Measurements from ENCODE around the gene MAPRE3. TPM values are rescaled to one million over a fixed set of nuclear protein-coding genes. Genes with fewer than 3 reads are reported as not detected.

Gene MAPRE3
- total and polyA plus RNA-seq, 4 donors = 21.2 to 200 (median 115) TPM

DNA sequence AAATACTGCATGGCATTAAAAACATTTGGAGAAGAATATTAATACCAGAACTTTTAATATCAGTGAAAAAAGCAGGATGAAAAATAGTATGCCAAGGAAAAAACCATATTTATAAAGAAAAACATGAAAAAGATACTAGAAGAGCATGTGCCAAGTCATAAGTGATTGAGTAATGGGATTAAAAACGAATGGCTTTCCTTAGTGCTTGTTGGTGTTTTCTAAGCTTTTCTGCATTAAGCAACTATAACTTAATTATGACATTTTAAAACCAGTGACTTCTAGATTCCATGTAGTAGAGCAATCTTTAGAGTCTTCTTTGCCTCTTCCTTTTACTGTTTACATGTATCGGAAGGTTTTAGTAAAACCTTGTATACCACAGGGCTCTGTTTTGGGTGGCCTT, 6.6 kb downstream of the MAPRE3 start:
- no peak for DNase-seq (ENCODE audit: low read depth in 4 of 6, low spot score in 6 of 6)
- H3K27me3 ChIP-seq (ENCODE audit: control insufficient read depth, insufficient read depth, low read length) = no peaks in the 10 kb centered on the region
- H3K9me3 ChIP-seq (ENCODE audit: control insufficient read depth, insufficient read depth, low read length) = no peaks in the 10 kb centered on the region
- WGBS (ENCODE audit: insufficient coverage) = 100% methylated on average over 1 of the region's 2 CpGs
- no peak overlapping the region for H3K27ac ChIP-seq (ENCODE audit: low read depth, low read length)
- H3K36me3 ChIP-seq (ENCODE audit: control insufficient read depth, insufficient read depth, low read length) = no peaks in the 10 kb centered on the region
- H3K4me3 ChIP-seq (ENCODE audit: low read depth, low read length) = no peak overlapping the region
- H3K4me1 ChIP-seq (ENCODE audit: control insufficient read depth, insufficient read depth, low read length) = peaks cover 12% of the 10 kb centered on the region

- 100% methylated on average over 1 of the region's 4 CpGs for WGBS (ENCODE audit: insufficient coverage)
- H3K4me1 ChIP-seq (ENCODE audit: control insufficient read depth, insufficient read depth, low read length) = peaks cover 7% of the 10 kb centered on the region
- H3K9me3 ChIP-seq (ENCODE audit: control insufficient read depth, insufficient read depth, low read length) = no peaks in the 10 kb centered on the region
- H3K27me3 ChIP-seq (ENCODE audit: control insufficient read depth, insufficient read depth, low read length) = no peaks in the 10 kb centered on the region
- no peak for DNase-seq (ENCODE audit: low read depth in 4 of 6, low spot score in 6 of 6)
- H3K36me3 ChIP-seq (ENCODE audit: control insufficient read depth, insufficient read depth, low read length) = no peaks in the 10 kb centered on the region
- no peak overlapping the region for H3K4me3 ChIP-seq (ENCODE audit: low read depth, low read length)
- H3K27ac ChIP-seq (ENCODE audit: low read depth, low read length) = no peak overlapping the region
These were observed 7.7 kb downstream of the MAPRE3 start for GRCh38 chr2:26978061-26978596.

GRCh38 chr2:26979741-26980140, 9.3 kb downstream of the MAPRE3 start:
- H3K4me3 ChIP-seq (ENCODE audit: low read depth, low read length) = no peak overlapping the region
- no peaks in the 10 kb centered on the region for H3K36me3 ChIP-seq (ENCODE audit: control insufficient read depth, insufficient read depth, low read length)
- no peaks in the 10 kb centered on the region for H3K27me3 ChIP-seq (ENCODE audit: control insufficient read depth, insufficient read depth, low read length)
- DNase-seq (ENCODE audit: low read depth in 4 of 6, low spot score in 6 of 6) = no peak
- H3K9me3 ChIP-seq (ENCODE audit: control insufficient read depth, insufficient read depth, low read length) = no peaks in the 10 kb centered on the region
- H3K27ac ChIP-seq (ENCODE audit: low read depth, low read length) = no peak overlapping the region
- WGBS (ENCODE audit: insufficient coverage) = 89% methylated on average over 2 of the region's 2 CpGs
- peaks cover 7% of the 10 kb centered on the region for H3K4me1 ChIP-seq (ENCODE audit: control insufficient read depth, insufficient read depth, low read length)

- Histone ChIP-seq H3K4me3 (ENCODE audit: low read depth, low read length) (no peak overlapping the region), H3K4me1 (ENCODE audit: control insufficient read depth, insufficient read depth, low read length) (peaks cover 7% of the 10 kb centered on the region), H3K36me3 (ENCODE audit: control insufficient read depth, insufficient read depth, low read length) (no peaks in the 10 kb centered on the region), H3K9me3 (ENCODE audit: control insufficient read depth, insufficient read depth, low read length) (no peaks in the 10 kb centered on the region), H3K27me3 (ENCODE audit: control insufficient read depth, insufficient read depth, low read length) (no peaks in the 10 kb centered on the region), H3K27ac (ENCODE audit: low read depth, low read length) (no peak overlapping the region)
- 65% methylated on average over 2 of the region's 2 CpGs for WGBS (ENCODE audit: insufficient coverage)
- DNase-seq (ENCODE audit: low read depth in 4 of 6, low spot score in 6 of 6) = no peak
These were observed 10.5 kb downstream of the MAPRE3 start for GRCh38 chr2:26980971-26981370.

DNA sequence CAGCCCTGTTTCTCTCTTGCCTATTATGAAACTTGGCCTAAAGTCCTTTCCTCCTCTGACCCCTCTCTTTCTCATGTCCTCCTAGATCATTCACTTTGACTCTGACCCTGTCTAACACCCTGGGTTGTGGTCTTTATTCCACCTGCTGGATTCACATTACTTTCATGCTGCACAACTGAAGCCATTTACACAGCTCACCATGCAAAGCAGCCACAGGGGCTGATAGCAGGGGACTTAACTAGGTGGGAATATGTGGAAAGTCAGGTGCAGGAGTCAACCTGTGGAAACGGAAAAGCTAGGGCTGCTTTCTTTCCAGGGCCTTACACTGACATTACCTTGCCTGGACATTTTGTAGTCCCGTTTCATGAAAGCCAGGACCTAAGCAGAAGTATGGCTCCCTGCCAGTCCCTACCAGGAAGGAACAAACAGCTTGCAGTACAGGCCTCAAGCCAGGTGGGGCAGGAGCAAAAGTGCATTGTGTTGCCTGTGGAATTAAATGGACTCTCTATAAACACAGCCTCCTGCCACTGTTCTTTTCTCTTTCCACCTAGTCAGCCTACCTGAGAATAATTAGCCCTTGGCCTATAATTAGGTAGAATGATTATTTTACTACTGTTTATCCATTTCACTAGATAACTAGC, 11.8 kb downstream of the MAPRE3 start:
- peak in 4 of 6 donors; percentile 6 to 63 (median 38) for DNase-seq (ENCODE audit: low read depth in 4 of 6, low spot score in 6 of 6)
- Histone ChIP-seq H3K36me3 (ENCODE audit: control insufficient read depth, insufficient read depth, low read length) (no peaks in the 10 kb centered on the region), H3K4me1 (ENCODE audit: control insufficient read depth, insufficient read depth, low read length) (peaks cover 7% of the 10 kb centered on the region), H3K27ac (ENCODE audit: low read depth, low read length) (no peak overlapping the region), H3K9me3 (ENCODE audit: control insufficient read depth, insufficient read depth, low read length) (no peaks in the 10 kb centered on the region), H3K27me3 (ENCODE audit: control insufficient read depth, insufficient read depth, low read length) (no peaks in the 10 kb centered on the region), H3K4me3 (ENCODE audit: low read depth, low read length) (no peak overlapping the region)
- 59% methylated on average over 2 of the region's 2 CpGs for WGBS (ENCODE audit: insufficient coverage)

- H3K9me3 ChIP-seq (ENCODE audit: control insufficient read depth, insufficient read depth, low read length) = no peaks in the 10 kb centered on the region
- peaks cover 7% of the 10 kb centered on the region for H3K4me1 ChIP-seq (ENCODE audit: control insufficient read depth, insufficient read depth, low read length)
- no peak overlapping the region for H3K4me3 ChIP-seq (ENCODE audit: low read depth, low read length)
- no peak overlapping the region for H3K27ac ChIP-seq (ENCODE audit: low read depth, low read length)
- no peak for DNase-seq (ENCODE audit: low read depth in 4 of 6, low spot score in 6 of 6)
- no peaks in the 10 kb centered on the region for H3K27me3 ChIP-seq (ENCODE audit: control insufficient read depth, insufficient read depth, low read length)
- no peaks in the 10 kb centered on the region for H3K36me3 ChIP-seq (ENCODE audit: control insufficient read depth, insufficient read depth, low read length)
- no CpG with 5 or more reads among the region's 3 CpGs for WGBS (ENCODE audit: insufficient coverage)
These were observed 13.3 kb downstream of the MAPRE3 start for GRCh38 chr2:26983746-26984145.

DNA sequence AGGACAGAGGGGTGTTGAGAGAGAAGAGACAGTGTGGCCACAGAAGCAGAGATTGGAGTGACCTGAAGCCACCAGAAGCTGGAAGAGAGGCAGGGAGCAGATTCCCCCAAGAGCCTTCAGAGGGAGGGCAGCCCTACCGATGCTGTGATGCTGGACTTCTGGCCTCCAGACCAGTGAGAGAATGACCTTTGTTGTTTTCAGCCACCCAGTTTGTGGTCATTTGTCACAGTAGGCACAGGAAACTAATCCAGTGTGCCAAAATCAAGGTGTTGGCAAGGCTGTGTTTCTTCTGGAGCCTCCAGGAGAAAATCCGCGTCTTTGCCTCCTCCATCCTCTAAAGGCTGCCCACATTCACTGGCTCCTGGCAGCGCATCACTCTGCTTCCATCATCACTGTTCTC, 15.4 kb downstream of the MAPRE3 start:
- WGBS (ENCODE audit: insufficient coverage) = 98% methylated on average over 4 of the region's 4 CpGs
- Histone ChIP-seq H3K4me1 (ENCODE audit: control insufficient read depth, insufficient read depth, low read length) (peaks cover 7% of the 10 kb centered on the region), H3K27me3 (ENCODE audit: control insufficient read depth, insufficient read depth, low read length) (no peaks in the 10 kb centered on the region), H3K27ac (ENCODE audit: low read depth, low read length) (no peak overlapping the region), H3K36me3 (ENCODE audit: control insufficient read depth, insufficient read depth, low read length) (peaks cover 3% of the 10 kb centered on the region), H3K9me3 (ENCODE audit: control insufficient read depth, insufficient read depth, low read length) (no peaks in the 10 kb centered on the region), H3K4me3 (ENCODE audit: low read depth, low read length) (no peak overlapping the region)
- no peak for DNase-seq (ENCODE audit: low read depth in 4 of 6, low spot score in 6 of 6)

DNA sequence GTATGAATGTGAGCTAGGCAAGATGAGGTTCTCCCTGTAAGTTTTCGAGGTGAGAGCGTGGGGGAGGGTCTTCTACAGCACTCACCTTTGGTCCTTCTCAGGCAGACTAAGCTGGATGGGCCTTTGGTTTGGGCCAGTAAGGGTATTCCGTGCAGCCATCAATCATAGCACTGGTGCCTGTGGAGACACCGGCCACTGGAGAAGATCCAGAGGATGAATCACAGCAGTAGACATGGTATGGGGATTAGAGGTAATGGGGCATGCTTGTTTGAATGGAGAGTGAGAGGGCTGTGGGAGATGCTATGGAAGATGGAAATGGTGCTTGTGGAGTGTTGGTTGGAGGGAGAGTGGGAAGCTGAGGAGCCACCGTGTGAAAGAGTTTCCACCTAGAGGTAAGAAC, 16.1 kb downstream of the MAPRE3 start:
- Histone ChIP-seq H3K27ac (ENCODE audit: low read depth, low read length) (no peak overlapping the region), H3K27me3 (ENCODE audit: control insufficient read depth, insufficient read depth, low read length) (no peaks in the 10 kb centered on the region), H3K9me3 (ENCODE audit: control insufficient read depth, insufficient read depth, low read length) (no peaks in the 10 kb centered on the region), H3K4me1 (ENCODE audit: control insufficient read depth, insufficient read depth, low read length) (peaks cover 1% of the 10 kb centered on the region), H3K36me3 (ENCODE audit: control insufficient read depth, insufficient read depth, low read length) (peaks cover 3% of the 10 kb centered on the region), H3K4me3 (ENCODE audit: low read depth, low read length) (no peak overlapping the region)
- WGBS (ENCODE audit: insufficient coverage) = 78% methylated on average over 3 of the region's 5 CpGs
- DNase-seq (ENCODE audit: low read depth in 4 of 6, low spot score in 6 of 6) = no peak

- DNase-seq (ENCODE audit: low read depth in 4 of 6, low spot score in 6 of 6) = no peak
- 70% methylated on average over 3 of the region's 4 CpGs for WGBS (ENCODE audit: insufficient coverage)
- Histone ChIP-seq H3K27ac (ENCODE audit: low read depth, low read length) (no peak overlapping the region), H3K27me3 (ENCODE audit: control insufficient read depth, insufficient read depth, low read length) (no peaks in the 10 kb centered on the region), H3K4me3 (ENCODE audit: low read depth, low read length) (no peak overlapping the region), H3K9me3 (ENCODE audit: control insufficient read depth, insufficient read depth, low read length) (no peaks in the 10 kb centered on the region), H3K36me3 (ENCODE audit: control insufficient read depth, insufficient read depth, low read length) (peaks cover 3% of the 10 kb centered on the region), H3K4me1 (ENCODE audit: control insufficient read depth, insufficient read depth, low read length) (no peaks in the 10 kb centered on the region)
These were observed 17.8 kb downstream of the MAPRE3 start for GRCh38 chr2:26988058-26988860.

GRCh38 chr2:26989156-26989555, 18.7 kb downstream of the MAPRE3 start:
- no peaks in the 10 kb centered on the region for H3K9me3 ChIP-seq (ENCODE audit: control insufficient read depth, insufficient read depth, low read length)
- no peak for DNase-seq (ENCODE audit: low read depth in 4 of 6, low spot score in 6 of 6)
- no peak overlapping the region for H3K4me3 ChIP-seq (ENCODE audit: low read depth, low read length)
- 85% methylated on average over 7 of the region's 8 CpGs for WGBS (ENCODE audit: insufficient coverage)
- peaks cover 3% of the 10 kb centered on the region for H3K36me3 ChIP-seq (ENCODE audit: control insufficient read depth, insufficient read depth, low read length)
- H3K4me1 ChIP-seq (ENCODE audit: control insufficient read depth, insufficient read depth, low read length) = no peaks in the 10 kb centered on the region
- no peaks in the 10 kb centered on the region for H3K27me3 ChIP-seq (ENCODE audit: control insufficient read depth, insufficient read depth, low read length)
- no peak overlapping the region for H3K27ac ChIP-seq (ENCODE audit: low read depth, low read length)

Data from spinal cord (tissue), 10 donors.